ENCODE measurements around the gene OAS2. TPM values are rescaled to one million over a fixed set of nuclear protein-coding genes. Genes with fewer than 3 reads are reported as not detected.

Gene OAS2
- total and polyA plus RNA-seq, 2 of the 4 experiments (the other 2 are of a cell fraction), result under 0.01 TPM; not detected in 1

DNA sequence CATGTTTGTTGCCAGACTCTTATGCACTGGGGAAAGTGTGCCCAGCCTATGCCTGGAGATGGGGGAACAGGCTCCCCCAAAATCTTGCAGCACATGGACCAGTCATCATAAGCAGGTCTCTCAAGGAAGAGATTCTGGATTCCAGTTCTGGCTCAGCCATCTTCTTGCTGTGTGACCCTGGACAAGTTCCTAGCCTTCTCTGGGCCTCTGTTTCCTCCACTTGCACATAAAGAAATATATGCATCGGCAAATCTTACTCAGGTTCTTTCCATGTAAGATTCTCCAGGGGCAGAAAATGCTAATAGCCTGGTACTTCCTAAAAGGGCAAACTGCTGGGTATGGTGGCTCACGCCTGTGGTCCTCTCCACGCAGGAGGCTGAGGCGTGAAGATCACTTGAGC, 32.8 kb upstream of the OAS2 start:
- H4K8ac ChIP-seq (ENCODE audit: low read depth in 2 of 2, low read length in 2 of 2), result no peak overlapping the region
- no peak overlapping the region for H3K23ac ChIP-seq (ENCODE audit: low read depth, low read length)
- no peak overlapping the region for H2BK15ac ChIP-seq (ENCODE audit: low read depth, low read length)
- no peak overlapping the region for H2AK9ac ChIP-seq (replicated peaks; ENCODE audit: low read depth, low read length, poor library complexity)
- H2AFZ ChIP-seq (replicated peaks; ENCODE audit: low read length, poor library complexity), result no peak overlapping the region
- ATAC-seq (ENCODE audit: low read depth) (no peak), DNase-seq (no peak)
- ChIA-PET POLR2A (ENCODE audit: unreplicated experiment) (no interaction called here), CTCF (no interaction called here)
- intact Hi-C loops (cut with micrococcal nuclease) (no loop called here), in situ Hi-C loops (cut with MboI; ENCODE audit: low sequenced_read_pairs) (no loop called here), dilution Hi-C loops (cut with HindIII; ENCODE audit: low sequenced_read_pairs, unreplicated experiment) (no loop called here)
- H3K4ac ChIP-seq (ENCODE audit: low read depth, low read length), result no peak overlapping the region
- no peaks in the 10 kb centered on the region for H3K79me1 ChIP-seq (ENCODE audit: low read depth in 1 of 2, low read length in 2 of 2)
- H4K5ac ChIP-seq (ENCODE audit: low read depth, low read length), result no peak overlapping the region
- H3K14ac ChIP-seq (replicated peaks; ENCODE audit: low read depth, low read length), result no peak overlapping the region
- H3K56ac ChIP-seq (ENCODE audit: extremely low read depth, insufficient read depth, low read length), result no peak overlapping the region
- no peak overlapping the region for H3K18ac ChIP-seq (ENCODE audit: low read depth, low read length)
- H2BK120ac ChIP-seq (ENCODE audit: low read depth, low read length), result no peak overlapping the region
- no TSS peak for BruUV-seq (replicated peaks)
- no peaks in the 10 kb centered on the region for H3K4me1 ChIP-seq (ENCODE audit: control insufficient read depth, insufficient read depth, low read length)
- no peak overlapping the region for H4K91ac ChIP-seq (ENCODE audit: insufficient read depth, low read depth, low read length)
- H3K4me2 ChIP-seq (ENCODE audit: low read depth, low read length), result no peak overlapping the region
- H2BK5ac ChIP-seq (ENCODE audit: low read depth, low read length, poor library complexity, severe bottlenecking), result no peak overlapping the region
- H3K27ac ChIP-seq (ENCODE audit: insufficient read depth, low read length), result no peak overlapping the region
- H2BK20ac ChIP-seq (ENCODE audit: low read depth, low read length), result no peak overlapping the region
- TF ChIP-seq, protein P1, sequence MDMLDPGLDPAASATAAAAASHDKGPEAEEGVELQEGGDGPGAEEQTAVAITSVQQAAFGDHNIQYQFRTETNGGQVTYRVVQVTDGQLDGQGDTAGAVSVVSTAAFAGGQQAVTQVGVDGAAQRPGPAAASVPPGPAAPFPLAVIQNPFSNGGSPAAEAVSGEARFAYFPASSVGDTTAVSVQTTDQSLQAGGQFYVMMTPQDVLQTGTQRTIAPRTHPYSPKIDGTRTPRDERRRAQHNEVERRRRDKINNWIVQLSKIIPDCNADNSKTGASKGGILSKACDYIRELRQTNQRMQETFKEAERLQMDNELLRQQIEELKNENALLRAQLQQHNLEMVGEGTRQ (IDR thresholded peaks at IDR 0.05; ENCODE audit: low read depth, low read length), result no peak
- TF ChIP-seq BHLHE40 (IDR thresholded peaks at IDR 0.05; ENCODE audit: low read depth, low read length) (no peak), FOS (IDR thresholded peaks at IDR 0.05; ENCODE audit: low read depth, low read length) (no peak), MXI1 (IDR thresholded peaks at IDR 0.05; ENCODE audit: borderline replicate concordance, low read depth, low read length) (no peak), SMC3 (IDR thresholded peaks at IDR 0.05; ENCODE audit: low read depth, low read length) (no peak), NFE2L2 (IDR thresholded peaks at IDR 0.05; ENCODE audit: low read depth, low read length) (no peak), RFX5 (IDR thresholded peaks at IDR 0.05; ENCODE audit: low read depth, low read length) (no peak), MAZ (IDR thresholded peaks at IDR 0.05; ENCODE audit: borderline replicate concordance, low read depth, low read length) (no peak), CEBPB (IDR thresholded peaks at IDR 0.05; ENCODE audit: low read depth, low read length) (no peak), RAD21 (IDR thresholded peaks at IDR 0.05; ENCODE audit: low read length) (no peak), MAFK (IDR thresholded peaks at IDR 0.05; ENCODE audit: low read depth, low read length) (no peak), POLR2A (IDR thresholded peaks at IDR 0.05; ENCODE audit: low read depth, low read length) (no peak)
- TF ChIP-seq, protein P2, sequence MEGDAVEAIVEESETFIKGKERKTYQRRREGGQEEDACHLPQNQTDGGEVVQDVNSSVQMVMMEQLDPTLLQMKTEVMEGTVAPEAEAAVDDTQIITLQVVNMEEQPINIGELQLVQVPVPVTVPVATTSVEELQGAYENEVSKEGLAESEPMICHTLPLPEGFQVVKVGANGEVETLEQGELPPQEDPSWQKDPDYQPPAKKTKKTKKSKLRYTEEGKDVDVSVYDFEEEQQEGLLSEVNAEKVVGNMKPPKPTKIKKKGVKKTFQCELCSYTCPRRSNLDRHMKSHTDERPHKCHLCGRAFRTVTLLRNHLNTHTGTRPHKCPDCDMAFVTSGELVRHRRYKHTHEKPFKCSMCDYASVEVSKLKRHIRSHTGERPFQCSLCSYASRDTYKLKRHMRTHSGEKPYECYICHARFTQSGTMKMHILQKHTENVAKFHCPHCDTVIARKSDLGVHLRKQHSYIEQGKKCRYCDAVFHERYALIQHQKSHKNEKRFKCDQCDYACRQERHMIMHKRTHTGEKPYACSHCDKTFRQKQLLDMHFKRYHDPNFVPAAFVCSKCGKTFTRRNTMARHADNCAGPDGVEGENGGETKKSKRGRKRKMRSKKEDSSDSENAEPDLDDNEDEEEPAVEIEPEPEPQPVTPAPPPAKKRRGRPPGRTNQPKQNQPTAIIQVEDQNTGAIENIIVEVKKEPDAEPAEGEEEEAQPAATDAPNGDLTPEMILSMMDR (conservative IDR thresholded peaks at IDR 0.05; ENCODE audit: low read depth, low read length), result no peak
- H3K9me1 ChIP-seq (ENCODE audit: insufficient read depth, low read length), result 0 out of 2 replicates have a peak, but pooled peaks cover 3% of the 10 kb centered on the region
- H4K20me1 ChIP-seq (ENCODE audit: insufficient read depth, low read length), result no peaks in the 10 kb centered on the region
- H3K9ac ChIP-seq (ENCODE audit: low read depth, low read length), result no peak overlapping the region
- no peaks in the 10 kb centered on the region for H3K27me3 ChIP-seq (ENCODE audit: control insufficient read depth, insufficient read depth, low read length)
- no peaks in the 10 kb centered on the region for H3K9me3 ChIP-seq (ENCODE audit: control insufficient read depth, insufficient read depth, low read length)
- H3K36me3 ChIP-seq (ENCODE audit: control insufficient read depth, insufficient read depth, low read length), result no peaks in the 10 kb centered on the region
- no peak overlapping the region for H3K4me3 ChIP-seq (ENCODE audit: insufficient read depth, low read depth, low read length)
- no peak overlapping the region for H2AK5ac ChIP-seq (ENCODE audit: low read depth, low read length)
- no CpG with 5 or more reads among the region's 4 CpGs for WGBS, 2 experiments (ENCODE audit: extremely low coverage in 2 of 2, insufficient read length in 1 of 2)
